T-cell (primary cell): ENCODE results near the gene CASTOR1. TPM values are rescaled to one million over a fixed set of nuclear protein-coding genes. Genes with fewer than 3 reads are reported as not detected.

ENCODE experiments used
- ATAC-seq, 4 experiments: fragments of 200-7000 bp in 3 of 4; fragments of 150-1000 bp in 1 of 4; cut with Tn5 transposase; replicated peaks in 1 of 4; 1 replicate in 3 of 4; 2 replicates in 1 of 4; pipeline ENCODE4 v1.10.0; 2021; ENCODE audit warnings: moderate library complexity in 3 of 4, mild to moderate bottlenecking in 2 of 4, moderate number of reproducible peaks in 1 of 4
- CTCF ChIA-PET, 2 donors: fragments of 300-600 bp; sonication (Branson Sonifier 250); formaldehyde crosslinking; loops; one replicate each; lab custom pipeline; 2022; ENCODE audit warnings: antibody characterized with exemption in 2 of 2; lab: Charles Lee
- POLR2A ChIA-PET, 2 donors: fragments of 300-600 bp; sonication (Branson Sonifier 250); formaldehyde crosslinking; loops; one replicate each; lab custom pipeline; 2022; ENCODE audit warnings: antibody characterized with exemption in 2 of 2; lab: Charles Lee
- DNase-seq, 35 experiments: peaks; one replicate each; pipeline versions ENCODE4 v3.0.0 to v3.0.0-alpha.2; 2013 to 2023
- H3K27ac ChIP-seq: one replicate; pipeline ENCODE4 v1.5.1; 2013; ENCODE audit warnings: low read length
- H3K27me3 ChIP-seq, 2 experiments: replicated peaks in 1 of 2; 1 replicate in 1 of 2; 2 replicates in 1 of 2; pipeline versions ENCODE4 v1.6.1 to v1.7.0; 2013; ENCODE audit warnings: low read length in 1 of 2, mixed read lengths in 1 of 2; ENCODE audit not compliant: control insufficient read depth in 2 of 2, insufficient read depth in 2 of 2; ENCODE audit errors: extremely low read depth in 1 of 2
- H3K36me3 ChIP-seq, 2 donors: 1 replicate in 1 of 2; 2 replicates in 1 of 2; pipeline versions ENCODE4 v1.6.1 to v1.7.0; 2013; ENCODE audit warnings: low read length in 1 of 2; ENCODE audit not compliant: control insufficient read depth in 2 of 2, insufficient read depth in 1 of 2; ENCODE audit errors: extremely low read depth in 1 of 2
- H3K4me1 ChIP-seq, 2 experiments: 1 replicate in 1 of 2; 2 replicates in 1 of 2; pipeline versions ENCODE4 v1.6.1 to v1.7.0; 2013; ENCODE audit warnings: low read length in 2 of 2, mixed read lengths in 1 of 2; ENCODE audit not compliant: insufficient read depth in 2 of 2, control insufficient read depth in 1 of 2; ENCODE audit errors: extremely low read depth in 1 of 2
- H3K4me3 ChIP-seq, 2 donors: 1 replicate in 1 of 2; 2 replicates in 1 of 2; pipeline versions ENCODE4 v1.5.1 to v1.7.0; 2013; ENCODE audit warnings: mild to moderate bottlenecking in 2 of 2, low read length in 1 of 2, moderate library complexity in 1 of 2; ENCODE audit not compliant: control insufficient read depth in 1 of 2; ENCODE audit errors: extremely low read depth in 1 of 2
- H3K9me3 ChIP-seq: 2 replicates; pipeline ENCODE4 v1.7.0; 2013
- H3K27ac Mint-ChIP-seq, 2 donors: one replicate each; pipeline ENCODE4 v1.8.0; 2020 to 2021; ENCODE audit warnings: mild to moderate bottlenecking in 2 of 2, mixed read lengths in 2 of 2
- H3K27me3 Mint-ChIP-seq, 2 donors: one replicate each; pipeline ENCODE4 v1.8.0; 2021 to 2022; ENCODE audit warnings: mixed read lengths in 2 of 2
- H3K36me3 Mint-ChIP-seq: one replicate; pipeline ENCODE4 v1.8.0; 2021; ENCODE audit warnings: mixed read lengths
- H3K4me1 Mint-ChIP-seq, 3 donors: one replicate each; pipeline ENCODE4 v1.8.0; 2020 to 2022; ENCODE audit warnings: mixed read lengths in 3 of 3, mild to moderate bottlenecking in 1 of 3
- H3K4me3 Mint-ChIP-seq, 3 donors: one replicate each; pipeline ENCODE4 v1.8.0; 2020 to 2022; ENCODE audit warnings: mild to moderate bottlenecking in 3 of 3, mixed read lengths in 3 of 3, moderate library complexity in 3 of 3
- H3K9me3 Mint-ChIP-seq, 3 donors: one replicate each; pipeline ENCODE4 v1.8.0; 2020 to 2022; ENCODE audit warnings: mixed read lengths in 3 of 3
- WGBS: methylation state at CpG from one replicate; pipeline ENCODE4 v1.1.5; 2013; ENCODE audit warnings: missing lambda C conversion rate; ENCODE audit not compliant: insufficient coverage; 5-methylcytosine and 5-hydroxymethylcytosine counted together
- total RNA-seq, 35 experiments: library from RNA in 6 of 35; stranded (reverse) in 6 of 35; fragments of 120-200 nt in 1 of 35; gene quantifications; one replicate each; pipeline versions ENCODE4 v1.2.1 to v1.2.4 and lab custom pipeline; 2013 to 2026

The CASTOR1 gene
- total RNA-seq, 5 donors from 2014 or later (not counting 1 experiment from before 2014, with no cell fraction given): 12.8 to 21.9 (median 16.1) TPM

- Histone ChIP-seq H3K9me3 (no peaks in the 10 kb centered on the region), H3K27me3 (no peaks in the 10 kb centered on the region), H3K4me3 (peak within 1 kb of the TSS; percentile 70 to 96), H3K27ac (peak within 1 kb of the TSS; percentile 77), H3K4me1 (peaks cover 28 to 53% of the 10 kb centered on the region in 2 experiments), H3K36me3 (peaks cover 0 to 15% of the 10 kb centered on the region in 2 donors)
- 0% methylated on average over 42 of the region's 69 CpGs for WGBS
- no peaks in the 10 kb centered on the region for H3K9me3 Mint-ChIP-seq
- CTCF ChIA-PET: interaction anchor here in 1 of 2 donors (1.0 to 3.2 kb wide), 7 partner anchors 14 to 97 kb away, joined by 3 to 37 read pairs (median 5); partner anchors contain the start of genes CASTOR1, CCDC157, RNF215 and SF3A1
- peaks cover 45 to 54% (median 52%) of the 10 kb centered on the region in 3 donors for H3K4me1 Mint-ChIP-seq
- peaks cover 9% of the 10 kb centered on the region for H3K36me3 Mint-ChIP-seq
- H3K4me3 Mint-ChIP-seq: peak within 1 kb of the TSS; percentile 82 to 91 (median 87)
- DNase-seq (peak; percentile 86 to 97 (median 92)), ATAC-seq (peak; percentile 88 to 94 (median 90))
- peak within 1 kb of the TSS; percentile 91 for H3K27ac Mint-ChIP-seq
- POLR2A ChIA-PET: interaction anchor here (0.6 to 1.5 kb wide), 9 partner anchors 17 to 1254 kb away, joined by 3 to 6 read pairs (median 4); partner anchors contain the start of genes CCDC157 (in 1 of the 2), PIK3IP1 (in 1 of the 2) and SF3A1 (in 1 of the 2)
- H3K27me3 Mint-ChIP-seq: no peaks in the 10 kb centered on the region
Measured at GRCh38 chr22:30326706-30327362, 37.5 kb upstream of the CASTOR1 start, which contains the start of gene TBC1D10A. TSS of gene TBC1D10A (minus strand) at chr22:30326941. CDS start at chr22:30326881, 60 bp downstream.

GRCh38 chr22:30326255-30326705 is 37.0 kb upstream of the CASTOR1 start:
- H3K36me3 Mint-ChIP-seq: peaks cover 9% of the 10 kb centered on the region
- CTCF ChIA-PET: interaction anchor here in 1 of 2 donors (1.0 to 3.2 kb wide), 7 partner anchors 13 to 97 kb away, joined by 3 to 37 read pairs (median 5); partner anchors contain the start of genes CASTOR1, CCDC157, RNF215 and SF3A1

GRCh38 chr22:30325724-30326254 is 36.5 kb upstream of the CASTOR1 start:
- Histone ChIP-seq H3K4me1 (peaks cover 32 to 64% of the 10 kb centered on the region in 2 experiments), H3K27ac (peak overlapping the region; percentile 15), H3K4me3 (peak overlapping the region; percentile 70 to 96), H3K36me3 (peaks cover 4 to 21% of the 10 kb centered on the region in 2 donors), H3K9me3 (no peaks in the 10 kb centered on the region), H3K27me3 (no peaks in the 10 kb centered on the region)
- WGBS: 0% methylated on average over 6 of the region's 14 CpGs
- H3K9me3 Mint-ChIP-seq: no peaks in the 10 kb centered on the region
- peak overlapping the region; percentile 90 to 91 for H3K27ac Mint-ChIP-seq
- peaks cover 10% of the 10 kb centered on the region for H3K36me3 Mint-ChIP-seq
- no peak for ATAC-seq
- peaks cover 55 to 64% (median 62%) of the 10 kb centered on the region in 3 donors for H3K4me1 Mint-ChIP-seq
- ChIA-PET POLR2A (no interaction called here), CTCF (interaction anchor here in 1 of 2 donors (1.4 to 3.2 kb wide), 3 partner anchors 31 to 62 kb away, joined by 5 to 37 read pairs (median 10); partner anchors contain the start of genes CASTOR1, CCDC157, RNF215 and SF3A1)
- peak overlapping the region; percentile 82 to 91 (median 87) for H3K4me3 Mint-ChIP-seq
- no peak for DNase-seq
- H3K27me3 Mint-ChIP-seq: no peaks in the 10 kb centered on the region

More at GRCh38 chr22:30326255-30326705, 37.0 kb upstream of the CASTOR1 start:
- Mint-ChIP-seq H3K4me3 (peak overlapping the region; percentile 82 to 91 (median 87)), H3K27ac (peak overlapping the region; percentile 90 to 91), H3K4me1 (peaks cover 51 to 59% (median 57%) of the 10 kb centered on the region in 3 donors), H3K27me3 (no peaks in the 10 kb centered on the region), H3K9me3 (no peaks in the 10 kb centered on the region)
- Histone ChIP-seq H3K9me3 (no peaks in the 10 kb centered on the region), H3K27ac (peak overlapping the region; percentile 15), H3K4me1 (peaks cover 28 to 59% of the 10 kb centered on the region in 2 experiments), H3K36me3 (peaks cover under 1 to 19% of the 10 kb centered on the region in 2 donors), H3K4me3 (peak overlapping the region; percentile 70 to 96), H3K27me3 (no peaks in the 10 kb centered on the region)
- DNase-seq: peak in 3 of 35 experiments; percentile 16 to 32 (median 20)
- 0% methylated on average over 26 of the region's 34 CpGs for WGBS
- peak; percentile 24 to 39 (median 30) for ATAC-seq
- POLR2A ChIA-PET: interaction anchor here (0.6 to 1.5 kb wide), 7 partner anchors 16 to 966 kb away, joined by 3 to 6 read pairs (median 4); partner anchors contain the start of genes CCDC157 (in 1 of the 2), PIK3IP1 (in 1 of the 2) and SF3A1 (in 1 of the 2)

GRCh38 chr22:30325065-30325720 is 35.9 kb upstream of the CASTOR1 start:
- no peaks in the 10 kb centered on the region for H3K27me3 ChIP-seq
- ChIA-PET CTCF (interaction anchor here (1.1 to 2.3 kb wide), 4 partner anchors 17 to 37 kb away, joined by 3 to 14 read pairs (median 8); partner anchors contain the start of genes CCDC157 (in 1 of the 2) and SF3A1 (in 1 of the 2)), POLR2A (no interaction called here)
- H3K27ac Mint-ChIP-seq: peak overlapping the region; percentile 90 to 91
- ATAC-seq (no peak), DNase-seq (peak in 1 of 35 experiments; percentile 25)
- H3K9me3 ChIP-seq: no peaks in the 10 kb centered on the region
- peaks cover 11% of the 10 kb centered on the region for H3K36me3 Mint-ChIP-seq
- H3K4me3 ChIP-seq: peak overlapping the region; percentile 70 to 96
- peaks cover 4 to 27% of the 10 kb centered on the region in 2 donors for H3K36me3 ChIP-seq
- H3K27ac ChIP-seq: peak overlapping the region; percentile 15
- peaks cover 61 to 70% (median 68%) of the 10 kb centered on the region in 3 donors for H3K4me1 Mint-ChIP-seq
- H3K4me1 ChIP-seq: peaks cover 38 to 70% of the 10 kb centered on the region in 2 experiments
- WGBS: 70% methylated on average over 3 of the region's 5 CpGs
- H3K27me3 Mint-ChIP-seq: no peaks in the 10 kb centered on the region
- H3K4me3 Mint-ChIP-seq: peak overlapping the region; percentile 82 to 91 (median 87)
- no peaks in the 10 kb centered on the region for H3K9me3 Mint-ChIP-seq

GRCh38 chr22:30324014-30324730 is 34.9 kb upstream of the CASTOR1 start:
- H3K4me1 ChIP-seq: peaks cover 48 to 80% of the 10 kb centered on the region in 2 experiments
- ChIA-PET POLR2A (interaction anchor here (0.5 to 1.7 kb wide), 4 partner anchors 10 to 100 kb away, joined by 3 to 5 read pairs (median 3); no protein-coding TSS in a partner anchor), CTCF (interaction anchor here (0.7 to 2.3 kb wide), 7 partner anchors 12 to 125 kb away, joined by 3 to 14 read pairs (median 3); no protein-coding TSS in a partner anchor)
- H3K4me3 ChIP-seq: peak overlapping the region; percentile 70 to 96
- H3K4me1 Mint-ChIP-seq: peaks cover 72 to 80% (median 78%) of the 10 kb centered on the region in 3 donors
- peak overlapping the region; percentile 90 to 91 for H3K27ac Mint-ChIP-seq
- peak overlapping the region; percentile 82 to 91 (median 87) for H3K4me3 Mint-ChIP-seq
- peaks cover 7 to 34% of the 10 kb centered on the region in 2 donors for H3K36me3 ChIP-seq
- WGBS: 0% methylated on average over 1 of the region's 8 CpGs
- H3K27me3 Mint-ChIP-seq: no peaks in the 10 kb centered on the region
- no peaks in the 10 kb centered on the region for H3K9me3 Mint-ChIP-seq
- H3K36me3 Mint-ChIP-seq: peaks cover 18% of the 10 kb centered on the region
- H3K27ac ChIP-seq: peak overlapping the region; percentile 15
- no peaks in the 10 kb centered on the region for H3K27me3 ChIP-seq
- no peaks in the 10 kb centered on the region for H3K9me3 ChIP-seq
- ATAC-seq (peak in 3 of 4 experiments; percentile 21 to 23 (median 21)), DNase-seq (peak in 26 of 35 experiments; percentile 17 to 58 (median 38))
